ENCODE measurements around the gene PRKAR2A. TPM values are rescaled to one million over a fixed set of nuclear protein-coding genes. Genes with fewer than 3 reads are reported as not detected.

PRKAR2A gene
- total RNA-seq = 10 to 100 TPM; 25.8 to 40.3 (median 33.2) TPM

- TF ChIP-seq CTCF (IDR thresholded peaks at IDR 0.05; ENCODE audit: low read depth) = no peak
These were observed at the start of gene PRKAR2A for GRCh38 chr3:48847504-48848423. Gene PRKAR2A, minus strand, starts transcription at chr3:48847874. Its CDS starts 278 bp downstream, at chr3:48847596.

GRCh38 chr3:48896936-48897335, 49.3 kb upstream of the PRKAR2A start:
- no peak for TF ChIP-seq CTCF (IDR thresholded peaks at IDR 0.05; ENCODE audit: low read depth)

GRCh38 chr3:48894516-48894915, 46.8 kb upstream of the PRKAR2A start:
- no peak for TF ChIP-seq CTCF (IDR thresholded peaks at IDR 0.05; ENCODE audit: low read depth)

- no peak for TF ChIP-seq CTCF (IDR thresholded peaks at IDR 0.05; ENCODE audit: low read depth)
These were observed 43.9 kb upstream of the PRKAR2A start for GRCh38 chr3:48891606-48892005.

- no peak for TF ChIP-seq CTCF (IDR thresholded peaks at IDR 0.05; ENCODE audit: low read depth)
These were observed 38.1 kb upstream of the PRKAR2A start for GRCh38 chr3:48885753-48886152.

GRCh38 chr3:48881652-48882114, 34.0 kb upstream of the PRKAR2A start:
- TF ChIP-seq CTCF (IDR thresholded peaks at IDR 0.05; ENCODE audit: low read depth) = no peak

- TF ChIP-seq CTCF (IDR thresholded peaks at IDR 0.05; ENCODE audit: low read depth) = no peak
These were observed 33.3 kb upstream of the PRKAR2A start for GRCh38 chr3:48881006-48881405.

Measured in subcutaneous adipose tissue (tissue), 4 donors.